Adipocyte (in vitro differentiated cells): ENCODE measurements around the gene NOL4L.

Source experiments
- DNase-seq: peaks from one replicate; pipeline ENCODE4 v3.0.0-alpha.2; 2015; ENCODE audit warnings: low read depth
- H3K27me3 ChIP-seq: replicated peaks from 2 replicates; pipeline ENCODE4 v1.7.0; 2013; ENCODE audit warnings: mild to moderate bottlenecking, low read length, moderate library complexity; ENCODE audit not compliant: control insufficient read depth, insufficient read depth
- H3K36me3 ChIP-seq: 2 replicates; pipeline ENCODE4 v1.7.0; 2013; ENCODE audit warnings: low read length, mild to moderate bottlenecking, moderate library complexity; ENCODE audit not compliant: control insufficient read depth, insufficient read depth, severe bottlenecking
- H3K4me1 ChIP-seq: 2 replicates; pipeline ENCODE4 v1.7.0; 2013; ENCODE audit warnings: mild to moderate bottlenecking, low read length, moderate library complexity; ENCODE audit not compliant: control insufficient read depth, insufficient read depth
- H3K4me3 ChIP-seq: 2 replicates; pipeline ENCODE4 v1.7.0; 2013; ENCODE audit warnings: mild to moderate bottlenecking, low read length, moderate library complexity
- H3K9ac ChIP-seq: 2 replicates; pipeline ENCODE4 v1.7.0; 2013; ENCODE audit warnings: mild to moderate bottlenecking, low read length, moderate library complexity
- H3K9me3 ChIP-seq: 2 replicates; pipeline ENCODE4 v1.7.0; 2013; ENCODE audit warnings: mild to moderate bottlenecking, low read length, moderate library complexity; ENCODE audit not compliant: control insufficient read depth

NOL4L gene

DNA sequence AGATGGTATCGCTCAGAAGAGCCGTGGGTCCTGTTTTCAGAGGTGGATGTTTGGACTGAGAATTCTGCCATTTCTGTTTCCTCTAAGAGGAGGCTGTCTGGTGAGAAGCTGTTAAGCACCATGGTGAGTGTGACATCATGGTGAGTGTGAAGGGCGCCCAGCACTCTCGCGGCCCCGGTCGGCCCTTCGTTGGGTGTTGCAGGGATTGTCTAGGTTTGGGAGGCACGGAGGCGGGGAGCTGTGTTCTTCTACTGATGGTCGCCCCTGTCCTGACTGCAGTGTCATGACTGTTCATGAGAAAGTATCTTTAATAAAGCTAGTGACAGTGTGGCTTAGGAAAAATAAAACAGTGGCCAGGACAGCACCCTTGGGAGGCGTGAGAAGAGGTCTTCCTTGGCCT, 70.4 kb downstream of the NOL4L start:
- no peak for DNase-seq
- Histone ChIP-seq H3K4me1 (no peaks in the 10 kb centered on the region), H3K27me3 (no peaks in the 10 kb centered on the region), H3K36me3 (no peaks in the 10 kb centered on the region), H3K9ac (no peak overlapping the region), H3K9me3 (no peaks in the 10 kb centered on the region), H3K4me3 (no peak overlapping the region)

DNA sequence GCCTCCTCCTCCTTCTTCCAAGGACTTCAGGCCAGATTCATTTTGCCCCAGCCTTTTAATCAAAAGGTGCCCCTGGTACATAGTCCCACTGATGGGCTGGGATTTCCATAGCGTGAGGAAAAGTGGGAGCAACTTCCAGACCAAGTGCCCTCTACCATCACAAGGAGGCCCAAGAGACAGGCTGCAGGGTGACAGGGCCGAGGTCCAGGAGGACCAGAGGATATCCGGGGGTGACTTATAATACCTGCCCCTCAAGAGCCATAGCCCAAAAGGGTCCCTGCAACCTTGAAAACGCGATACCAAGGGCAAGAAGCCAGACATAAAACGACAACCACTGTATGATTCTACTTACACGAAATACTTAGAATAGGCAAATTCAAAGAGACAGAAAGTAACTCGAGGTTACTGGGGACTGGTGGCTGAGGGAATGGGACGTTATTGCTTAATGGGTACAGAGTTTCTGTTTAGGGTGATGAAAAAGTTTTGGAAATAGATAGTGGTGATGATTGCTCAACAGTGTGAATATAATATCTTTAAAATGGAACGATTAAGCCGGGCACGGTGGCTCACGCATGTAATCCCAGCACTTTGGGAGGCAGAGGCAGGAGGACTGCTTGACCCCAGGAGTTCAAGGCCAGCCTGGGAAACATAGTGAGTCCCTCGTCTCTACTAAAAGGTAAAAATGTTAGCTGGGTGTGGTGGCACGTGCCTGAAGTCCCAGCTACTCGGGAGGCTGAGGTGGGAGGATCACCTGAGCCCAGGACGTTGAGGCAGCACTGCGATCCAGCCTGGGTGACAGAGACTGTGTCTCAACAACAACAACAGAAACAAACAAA, 71.9 kb downstream of the NOL4L start:
- no peak overlapping the region for H3K4me3 ChIP-seq
- no peak overlapping the region for H3K9ac ChIP-seq
- H3K27me3 ChIP-seq = no peaks in the 10 kb centered on the region
- DNase-seq = no peak
- no peaks in the 10 kb centered on the region for H3K9me3 ChIP-seq
- H3K4me1 ChIP-seq = no peaks in the 10 kb centered on the region
- no peaks in the 10 kb centered on the region for H3K36me3 ChIP-seq

DNA sequence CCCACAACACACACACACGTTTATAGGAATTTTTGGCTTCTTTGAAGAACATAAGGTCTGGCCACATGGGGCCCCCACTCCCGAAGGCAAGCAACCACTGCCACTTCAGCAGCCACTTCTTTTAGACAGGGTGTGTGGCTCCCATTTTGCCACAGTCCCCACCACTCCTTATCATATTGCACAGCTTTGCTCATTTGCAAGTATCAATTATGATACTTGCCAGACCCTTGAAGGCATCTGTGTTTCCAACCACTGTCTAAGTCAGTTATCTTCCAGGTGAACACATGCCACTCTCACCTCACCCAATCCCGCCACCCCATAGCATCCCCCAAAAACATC, 73.1 kb downstream of the NOL4L start:
- Histone ChIP-seq H3K4me1 (no peaks in the 10 kb centered on the region), H3K36me3 (no peaks in the 10 kb centered on the region)
- no peak for DNase-seq

DNA sequence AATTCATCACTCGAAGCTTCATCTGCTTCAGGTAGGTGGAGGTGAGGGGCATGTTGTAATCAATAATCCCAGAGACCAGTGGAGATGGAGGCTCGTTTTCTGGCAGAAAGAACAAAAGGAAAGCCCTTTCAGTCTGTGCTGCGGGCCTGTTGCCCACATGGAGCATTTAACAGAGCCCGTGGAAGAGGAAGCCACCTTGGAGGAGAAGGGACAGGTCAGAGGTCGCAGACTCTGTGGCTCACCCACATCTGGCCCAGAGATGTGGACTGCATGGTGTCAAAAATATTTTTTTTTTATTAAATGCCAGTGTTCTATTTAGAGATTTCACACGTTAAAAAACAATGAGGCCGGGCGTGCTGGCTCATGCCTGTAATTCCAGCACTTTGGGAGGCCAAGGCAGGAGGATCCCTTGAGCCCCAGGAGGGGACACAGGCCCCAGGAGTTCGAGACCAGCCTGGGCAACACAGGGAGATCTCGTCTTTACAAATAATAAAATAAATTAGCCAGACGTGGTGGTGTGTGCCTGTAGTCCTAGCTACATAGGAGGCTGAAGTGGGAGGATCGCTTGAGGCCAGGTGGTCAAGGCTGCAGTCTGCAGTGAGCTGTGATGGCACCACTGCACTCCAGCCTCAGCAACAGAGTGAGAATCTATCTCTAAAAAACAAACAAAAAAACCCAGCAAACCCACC, 73.6 kb downstream of the NOL4L start:
- no peaks in the 10 kb centered on the region for H3K4me1 ChIP-seq
- H3K27me3 ChIP-seq = no peaks in the 10 kb centered on the region
- no peak for DNase-seq
- no peaks in the 10 kb centered on the region for H3K9me3 ChIP-seq
- no peaks in the 10 kb centered on the region for H3K36me3 ChIP-seq
- no peak overlapping the region for H3K4me3 ChIP-seq
- H3K9ac ChIP-seq = no peak overlapping the region

More for the DNA sequence above, 73.1 kb downstream of the NOL4L start:
- Histone ChIP-seq H3K27me3 (no peaks in the 10 kb centered on the region), H3K9ac (no peak overlapping the region), H3K9me3 (no peaks in the 10 kb centered on the region), H3K4me3 (no peak overlapping the region)

DNA sequence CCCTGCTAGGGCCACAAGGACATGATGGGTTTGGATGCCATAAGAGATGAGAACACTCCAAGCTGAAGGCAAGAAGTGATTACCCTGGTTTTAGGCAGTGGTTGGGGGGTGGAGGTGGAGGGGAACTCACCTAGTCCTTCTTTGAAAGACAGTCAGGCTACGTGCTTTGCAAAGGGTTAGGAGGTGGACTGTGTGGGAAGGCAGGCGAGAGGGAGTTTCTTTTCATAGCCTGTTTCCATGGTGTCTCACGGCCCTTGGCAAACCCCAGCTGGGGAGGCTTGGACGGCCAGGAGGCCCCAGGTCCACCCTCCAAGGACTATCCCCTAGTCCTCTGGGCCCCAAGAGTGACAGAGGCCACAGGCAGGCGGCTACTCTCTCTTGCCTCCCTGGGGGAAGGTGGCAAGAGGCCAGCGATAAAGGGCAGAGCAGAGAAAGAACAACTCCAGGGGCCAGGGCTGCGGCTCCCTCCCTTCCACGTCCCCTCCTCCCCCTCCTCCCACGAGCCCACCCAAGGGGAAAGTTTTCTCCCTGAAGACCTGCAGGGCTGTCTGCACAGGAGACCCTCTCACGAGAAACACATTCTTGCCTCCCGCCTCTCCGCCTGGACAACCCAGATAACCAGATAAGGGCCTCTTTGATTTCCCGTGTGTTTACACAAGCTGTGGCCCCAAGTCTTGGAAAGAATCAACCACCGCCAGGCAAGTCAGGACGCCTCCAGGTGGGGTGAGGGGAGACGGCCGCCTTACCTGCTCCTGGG, 74.4 kb downstream of the NOL4L start:
- no peak overlapping the region for H3K4me3 ChIP-seq
- no peak for DNase-seq
- no peaks in the 10 kb centered on the region for H3K36me3 ChIP-seq
- H3K9ac ChIP-seq = no peak overlapping the region
- H3K27me3 ChIP-seq = no peaks in the 10 kb centered on the region
- no peaks in the 10 kb centered on the region for H3K9me3 ChIP-seq
- H3K4me1 ChIP-seq = peaks cover 4% of the 10 kb centered on the region

DNA sequence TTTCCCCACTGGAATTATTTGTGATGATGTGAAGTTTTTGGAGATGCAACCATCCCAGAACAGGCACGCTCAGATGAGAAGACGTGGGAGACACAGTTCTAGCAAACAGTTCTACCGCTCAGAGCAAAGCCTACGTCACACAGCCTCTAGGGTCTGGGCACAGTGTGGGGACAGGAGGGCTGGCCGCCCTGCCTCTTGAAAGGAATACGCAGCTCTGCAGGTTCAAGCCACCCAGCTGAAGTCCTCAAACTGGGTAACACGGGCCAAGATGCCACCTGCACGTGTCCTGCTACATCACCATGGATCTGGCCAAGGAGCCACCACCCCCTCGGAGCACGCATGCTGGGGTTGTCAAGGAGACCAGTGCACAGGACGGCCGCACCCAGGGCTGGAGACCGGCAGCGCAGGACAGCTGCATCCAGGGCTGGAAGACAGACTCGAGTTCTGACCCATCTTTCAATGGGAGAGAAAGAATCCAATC, 75.0 kb downstream of the NOL4L start:
- Histone ChIP-seq H3K9ac (no peak overlapping the region), H3K4me3 (no peak overlapping the region), H3K27me3 (no peaks in the 10 kb centered on the region), H3K4me1 (peaks cover 9% of the 10 kb centered on the region), H3K36me3 (no peaks in the 10 kb centered on the region), H3K9me3 (no peaks in the 10 kb centered on the region)
- no peak for DNase-seq

DNA sequence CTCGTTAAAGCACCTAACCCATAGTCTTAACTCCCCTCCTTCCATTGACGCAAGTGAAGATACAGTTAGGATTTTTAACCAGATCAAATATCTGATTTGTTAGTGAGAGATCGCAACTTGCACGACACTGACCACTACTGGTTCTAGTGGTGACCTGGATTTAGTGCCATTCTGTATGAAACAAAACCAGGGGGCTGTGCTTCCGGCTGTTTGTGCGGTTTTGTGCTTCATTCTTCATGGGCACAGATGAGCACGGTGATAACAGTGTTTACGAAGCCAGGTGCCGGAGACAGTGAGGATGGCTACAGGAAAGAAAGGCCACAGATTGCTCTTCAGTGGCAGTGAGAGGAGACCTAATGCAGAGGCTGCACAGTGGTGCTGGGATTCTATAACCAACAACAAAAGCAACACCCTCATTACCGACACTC, 75.5 kb downstream of the NOL4L start:
- no peak for DNase-seq
- Histone ChIP-seq H3K4me1 (peaks cover 14% of the 10 kb centered on the region), H3K4me3 (no peak overlapping the region), H3K36me3 (no peaks in the 10 kb centered on the region), H3K9ac (no peak overlapping the region), H3K9me3 (no peaks in the 10 kb centered on the region), H3K27me3 (no peaks in the 10 kb centered on the region)

DNA sequence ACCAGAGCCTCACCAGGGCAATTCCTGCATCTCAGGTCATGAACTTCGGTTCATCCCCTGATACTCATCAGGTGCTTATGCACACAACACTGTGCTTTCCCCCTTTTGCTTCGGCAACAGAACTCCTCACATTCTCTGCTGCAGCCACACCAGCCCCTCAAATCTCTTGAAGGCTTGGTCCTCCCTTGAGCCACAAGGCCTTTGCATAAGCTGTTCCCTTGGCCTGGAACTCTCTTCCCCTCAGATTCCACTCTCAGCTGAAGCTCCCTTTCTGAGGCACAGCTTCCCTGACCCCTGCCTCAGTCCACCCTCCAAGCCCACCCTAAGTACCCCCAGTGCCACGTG, 76.4 kb downstream of the NOL4L start:
- Histone ChIP-seq H3K36me3 (no peaks in the 10 kb centered on the region), H3K9ac (no peak overlapping the region), H3K4me1 (peaks cover 14% of the 10 kb centered on the region), H3K9me3 (no peaks in the 10 kb centered on the region), H3K27me3 (no peaks in the 10 kb centered on the region), H3K4me3 (no peak overlapping the region)
- no peak for DNase-seq

DNA sequence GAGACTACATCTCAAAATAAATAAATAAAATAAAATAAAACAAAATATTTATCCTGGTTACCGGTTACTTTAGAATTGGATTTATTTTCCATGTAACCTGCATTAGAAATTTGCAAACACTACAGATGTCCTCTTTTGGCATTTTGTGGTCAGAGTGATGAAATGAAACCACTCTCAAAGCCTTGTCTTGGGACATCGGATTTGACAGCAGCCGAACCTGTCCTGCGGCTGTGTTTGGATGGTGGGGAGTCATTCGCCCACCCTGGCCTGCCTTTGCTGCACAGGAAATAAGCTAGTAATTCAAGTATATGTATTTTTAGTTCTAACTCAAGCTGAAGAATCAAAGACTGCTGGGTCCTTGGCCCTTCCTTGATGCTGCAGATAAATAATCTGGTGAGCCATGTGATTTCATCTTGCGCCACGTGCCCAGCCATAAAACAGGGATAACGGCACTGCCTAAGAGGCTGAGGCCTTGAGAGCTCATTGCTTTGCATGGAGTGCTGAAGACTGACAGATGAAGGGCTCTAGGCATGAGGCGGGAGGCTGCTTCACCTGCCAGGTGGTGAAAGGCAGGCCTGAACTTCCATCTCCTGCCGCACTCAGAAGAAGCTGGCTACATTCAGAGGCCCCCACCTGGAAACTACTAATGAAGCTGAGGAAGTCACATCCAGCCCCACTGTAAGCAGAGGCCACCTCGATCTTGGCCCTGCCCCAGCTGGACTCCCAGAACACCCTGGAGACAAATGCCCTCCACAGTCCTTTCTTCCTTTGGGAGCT, 76.9 kb downstream of the NOL4L start:
- DNase-seq = no peak
- H3K4me3 ChIP-seq = no peak overlapping the region
- H3K27me3 ChIP-seq = no peaks in the 10 kb centered on the region
- no peak overlapping the region for H3K9ac ChIP-seq
- peaks cover 14% of the 10 kb centered on the region for H3K4me1 ChIP-seq
- H3K9me3 ChIP-seq = no peaks in the 10 kb centered on the region
- no peaks in the 10 kb centered on the region for H3K36me3 ChIP-seq

DNA sequence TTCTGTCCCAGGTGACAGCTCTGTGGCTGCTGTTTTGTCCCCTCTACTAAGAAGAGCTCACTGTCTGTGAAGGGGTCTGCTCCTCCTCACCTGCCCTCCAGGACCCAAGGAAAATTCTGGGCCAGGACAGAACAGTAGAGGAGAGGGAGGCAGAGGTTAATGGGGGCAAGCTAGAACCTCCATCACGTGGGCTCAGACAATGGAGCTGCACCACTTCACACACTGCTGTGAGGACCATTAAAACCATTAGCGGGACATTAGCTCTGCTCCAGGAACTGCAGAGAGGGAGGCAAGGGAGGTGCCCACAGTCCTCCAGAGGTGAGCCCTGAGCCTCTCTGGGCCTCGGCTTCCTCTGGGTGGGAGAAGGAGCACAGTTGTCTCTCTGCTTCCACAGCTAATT, 78.4 kb downstream of the NOL4L start:
- Histone ChIP-seq H3K9ac (no peak overlapping the region), H3K27me3 (no peaks in the 10 kb centered on the region), H3K36me3 (no peaks in the 10 kb centered on the region), H3K4me3 (no peak overlapping the region), H3K4me1 (peaks cover 14% of the 10 kb centered on the region), H3K9me3 (no peaks in the 10 kb centered on the region)
- no peak for DNase-seq
